HG03280 (cell line): Measurements from ENCODE around the gene ARMH4.

Experiments
- ATAC-seq: cut with Tn5 transposase; IDR thresholded peaks from one replicate; pipeline ENCODE4 v1.9.1; 2021; ENCODE audit warnings: mild to moderate bottlenecking, moderate library complexity; ENCODE audit not compliant: unreplicated experiment

ARMH4 gene

DNA sequence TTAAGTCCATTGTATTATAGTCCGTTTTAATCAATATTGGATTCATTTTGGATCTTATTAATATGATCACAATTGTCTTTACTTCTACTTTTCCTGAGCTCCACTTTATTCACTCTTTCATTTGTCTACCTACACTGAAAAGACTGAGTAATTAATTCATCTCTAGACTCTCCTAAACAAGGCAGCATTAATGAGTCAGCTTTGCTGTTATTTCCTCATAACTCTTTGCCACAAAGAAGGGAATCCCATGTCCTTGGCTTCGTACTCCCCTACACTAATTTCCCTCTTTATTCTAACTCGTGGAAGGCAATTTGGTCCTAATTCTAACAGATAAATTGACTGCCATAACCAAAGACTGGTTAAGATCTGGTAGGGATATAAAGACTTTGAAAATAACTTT is 91.9 kb downstream of the ARMH4 start:
- no peak for ATAC-seq

DNA sequence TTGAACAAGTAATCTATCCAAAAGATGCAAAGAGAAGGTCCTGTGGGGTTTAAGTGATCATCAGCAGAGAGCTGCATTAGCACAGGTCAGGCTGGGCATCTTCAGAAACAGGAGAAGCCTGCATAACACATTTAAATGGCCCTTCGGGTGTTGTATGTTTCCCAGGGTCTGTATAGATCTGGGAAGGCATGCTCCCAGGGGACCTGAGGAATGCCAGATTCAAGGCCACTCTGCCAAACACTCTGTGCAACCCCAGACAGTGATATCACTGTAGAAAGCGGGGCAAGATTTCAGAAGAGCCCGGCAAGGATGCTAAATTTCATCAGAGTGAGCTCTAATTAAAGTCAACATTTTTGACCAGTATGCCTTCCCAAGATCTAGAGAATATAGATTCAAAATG is 92.9 kb downstream of the ARMH4 start:
- ATAC-seq: no peak

DNA sequence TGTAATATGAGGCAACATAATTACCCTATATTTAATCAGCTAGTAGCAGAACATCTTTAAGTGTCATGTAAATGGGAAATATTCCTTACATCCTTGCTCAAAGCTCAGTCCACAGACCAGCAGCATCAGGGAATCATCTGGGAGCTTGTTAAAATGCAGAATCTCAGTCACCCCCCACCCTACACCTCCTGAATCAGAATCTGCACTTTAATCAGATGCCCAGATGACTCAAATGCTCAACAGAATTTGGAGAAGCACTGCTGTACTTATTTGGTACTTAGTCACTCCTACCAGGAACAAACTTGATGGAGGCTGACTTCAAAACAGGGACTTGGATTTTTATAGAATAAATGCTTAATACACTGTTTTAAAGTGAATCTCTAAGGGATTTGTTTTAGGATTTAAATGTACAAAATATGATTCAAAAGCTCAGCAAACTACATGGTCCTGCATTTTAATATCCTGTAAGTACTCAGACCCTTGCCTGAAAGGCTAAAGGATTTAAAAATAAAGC is 96.5 kb downstream of the ARMH4 start:
- no peak for ATAC-seq

DNA sequence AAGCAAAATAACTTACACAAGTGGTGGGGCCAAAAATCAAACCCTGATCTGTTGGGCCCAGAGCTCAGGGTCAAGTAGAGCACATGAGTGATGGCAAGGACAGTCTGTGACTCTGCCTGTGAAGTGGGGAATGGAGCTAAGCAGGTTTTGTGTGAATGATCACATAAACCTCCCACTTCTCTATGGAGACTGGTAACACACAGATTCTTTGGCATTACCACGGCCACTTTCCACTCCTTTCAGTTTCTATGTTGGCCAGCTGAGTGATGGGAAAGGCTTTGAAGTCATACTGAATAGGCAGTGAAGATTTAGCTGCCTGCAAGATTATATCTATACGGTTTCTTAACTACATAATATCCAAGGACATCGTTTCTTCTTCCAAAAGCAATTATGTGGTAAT is 97.9 kb downstream of the ARMH4 start:
- no peak for ATAC-seq

DNA sequence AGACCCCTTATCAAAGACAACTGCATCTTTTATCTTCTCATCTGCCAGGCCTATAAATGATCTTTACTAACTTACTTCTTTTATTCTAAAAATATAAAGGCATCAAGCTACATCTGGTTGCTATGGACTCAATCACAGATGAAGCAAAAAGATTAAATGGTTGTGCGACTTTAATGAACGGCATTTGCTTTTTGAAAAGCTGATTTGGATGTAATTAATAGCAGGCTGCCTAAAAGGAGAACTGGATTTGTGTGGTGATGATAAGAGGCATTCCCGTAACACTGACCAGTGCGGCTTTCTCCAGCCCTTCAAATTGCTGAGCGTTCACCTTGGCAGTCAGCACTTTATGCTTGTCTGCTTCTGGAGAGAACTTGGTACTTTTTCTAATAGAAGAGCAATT is 103.8 kb downstream of the ARMH4 start:
- no peak for ATAC-seq

DNA sequence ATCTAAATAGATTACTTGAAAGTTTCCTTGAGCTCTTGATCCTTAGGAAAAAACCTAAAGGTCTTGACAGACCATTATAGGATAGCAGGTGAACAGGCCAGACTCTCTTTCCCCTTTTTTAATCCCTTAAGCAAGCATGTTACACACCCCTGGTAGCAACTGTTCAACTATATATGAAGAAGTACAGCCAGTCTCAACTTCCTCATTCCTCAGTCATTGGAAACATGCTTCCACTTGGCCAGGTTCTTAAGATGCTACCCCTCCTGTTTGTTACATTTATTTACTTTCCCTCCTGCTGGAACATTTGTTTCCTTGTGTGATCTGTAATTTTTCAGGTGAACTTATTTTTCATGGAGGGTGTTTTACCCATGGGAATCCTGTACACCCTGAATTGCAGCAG is 124.1 kb downstream of the ARMH4 start:
- no peak for ATAC-seq

DNA sequence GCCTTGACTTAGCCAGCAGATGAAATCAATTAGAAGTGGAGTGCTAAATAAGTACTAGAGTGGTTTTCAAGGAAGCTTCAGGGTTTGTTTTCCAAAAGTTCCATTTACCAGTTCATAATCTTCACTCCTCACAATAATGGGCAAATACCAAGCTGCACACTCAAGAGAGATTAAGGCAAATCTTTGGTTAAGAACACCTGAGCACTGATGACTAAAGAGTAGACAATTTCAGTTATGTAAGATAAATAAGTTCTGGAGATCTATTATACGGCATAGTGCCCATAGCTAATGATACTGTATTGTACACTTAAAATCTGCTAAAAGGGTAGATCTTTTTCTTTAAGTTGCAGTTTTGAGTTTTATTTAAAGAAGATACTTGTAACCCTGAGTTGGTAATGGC is 125.0 kb downstream of the ARMH4 start:
- ATAC-seq: no peak

DNA sequence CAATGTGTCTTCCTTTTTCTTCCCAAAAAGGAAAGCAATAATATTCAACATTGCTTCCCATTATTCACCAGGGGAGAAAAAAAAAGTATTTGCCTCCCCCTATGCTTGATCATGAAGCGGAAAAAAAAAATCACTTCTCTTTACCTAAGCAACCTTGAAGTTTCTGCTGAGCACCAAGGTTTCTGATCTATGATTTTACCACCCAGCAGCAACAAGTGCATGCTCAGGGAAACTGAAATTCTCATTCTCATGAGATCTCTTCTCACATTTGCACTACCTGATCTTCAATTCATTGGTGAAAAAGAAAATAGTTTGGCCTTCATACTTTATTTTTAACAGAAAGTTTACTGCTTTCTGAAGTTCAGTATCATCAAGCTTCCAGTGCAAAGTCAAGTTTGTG is 125.8 kb downstream of the ARMH4 start:
- ATAC-seq: no peak

DNA sequence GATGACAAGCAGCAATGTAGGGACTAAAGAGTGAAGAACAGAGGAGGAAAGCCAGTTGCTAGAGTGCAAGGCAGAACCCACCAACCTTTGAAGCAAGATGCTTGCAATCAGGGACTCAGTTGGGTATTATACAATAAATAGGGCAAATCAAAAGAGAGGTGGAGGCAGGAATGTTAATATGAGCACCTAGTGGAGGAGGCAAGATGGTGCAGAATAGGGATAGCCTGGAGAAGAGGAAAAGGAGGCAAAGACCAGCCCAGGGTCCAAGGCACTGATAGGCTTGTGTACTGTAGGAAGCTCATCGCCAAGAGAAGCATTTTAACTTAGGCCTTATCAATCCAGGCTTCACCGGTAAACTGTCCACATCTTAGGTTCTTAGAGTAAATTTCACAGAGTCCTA is 137.2 kb downstream of the ARMH4 start:
- no peak for ATAC-seq

DNA sequence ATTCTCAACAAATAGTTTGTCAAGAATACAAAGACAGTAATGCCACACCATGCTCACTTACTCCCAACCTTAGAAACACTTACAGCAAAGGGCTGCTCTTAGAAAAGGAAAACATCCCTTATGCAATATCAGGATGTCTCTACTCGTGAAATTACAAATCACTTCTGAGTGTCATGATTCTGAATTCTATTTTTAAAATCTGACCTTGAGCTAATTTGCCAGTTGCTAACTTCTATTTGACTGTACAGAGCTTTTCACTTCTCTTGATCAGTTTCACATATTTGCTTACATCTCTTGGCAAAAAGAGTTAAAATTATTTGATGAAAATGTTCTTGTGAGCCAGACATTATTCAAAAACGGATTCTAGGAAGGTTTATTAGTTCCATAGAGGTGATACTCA is 149.4 kb downstream of the ARMH4 start:
- no peak for ATAC-seq

DNA sequence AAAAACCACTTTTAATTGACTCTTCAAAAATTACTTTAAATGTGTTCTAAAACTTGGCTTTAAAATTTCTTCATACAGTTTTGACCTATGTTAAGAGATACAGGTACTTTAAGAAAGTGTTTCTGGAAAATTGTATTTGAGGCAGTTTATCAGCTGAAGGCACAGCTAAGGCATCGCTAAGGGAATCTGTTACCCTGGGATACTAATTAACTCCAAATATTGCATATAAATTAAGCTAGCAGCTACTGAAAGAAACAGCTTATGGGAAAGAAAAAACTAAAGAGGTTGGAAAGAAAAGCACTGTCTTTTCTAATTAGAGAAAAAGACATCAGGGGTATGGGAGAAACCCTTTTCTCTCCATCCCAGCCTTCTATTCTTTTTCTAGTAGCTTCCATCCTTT is 152.0 kb downstream of the ARMH4 start:
- no peak for ATAC-seq

DNA sequence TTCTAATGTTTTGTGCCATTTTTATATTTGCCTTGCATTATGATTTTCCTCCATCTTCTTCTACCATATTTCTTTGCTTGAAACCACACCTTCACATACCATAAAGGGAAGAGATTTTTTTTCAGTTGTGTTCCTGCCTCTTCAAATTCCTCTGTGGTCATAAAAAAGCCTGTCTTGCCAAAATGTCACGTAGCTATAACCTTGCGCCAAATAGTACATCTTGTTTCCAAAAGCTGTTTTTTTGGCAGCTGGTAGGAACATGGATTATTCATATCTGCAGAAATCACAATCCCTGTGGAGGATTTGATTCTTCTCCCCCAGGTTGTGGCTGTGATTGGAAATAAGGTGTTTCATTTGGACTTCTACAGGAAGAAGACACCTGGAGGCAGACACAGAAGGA is 152.5 kb downstream of the ARMH4 start:
- ATAC-seq: no peak

DNA sequence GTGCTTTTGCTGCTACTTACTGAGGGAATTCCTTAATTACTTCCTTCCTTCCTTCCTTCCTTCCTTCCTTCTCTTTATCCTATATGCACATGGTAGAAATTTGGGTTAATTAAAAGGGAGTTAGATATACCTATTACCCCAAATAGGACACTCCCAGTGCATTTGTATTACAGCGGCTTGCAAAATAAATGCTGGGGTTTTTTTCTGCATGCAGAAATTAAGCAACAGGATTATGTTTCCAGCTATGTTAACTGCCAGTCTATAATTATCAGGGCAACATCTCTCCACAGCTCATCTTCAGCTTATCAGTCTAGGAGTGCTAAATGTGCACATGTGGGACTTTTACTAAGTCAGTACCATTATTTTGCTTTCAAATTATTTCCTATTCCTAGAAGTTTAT is 153.2 kb downstream of the ARMH4 start:
- ATAC-seq: no peak

DNA sequence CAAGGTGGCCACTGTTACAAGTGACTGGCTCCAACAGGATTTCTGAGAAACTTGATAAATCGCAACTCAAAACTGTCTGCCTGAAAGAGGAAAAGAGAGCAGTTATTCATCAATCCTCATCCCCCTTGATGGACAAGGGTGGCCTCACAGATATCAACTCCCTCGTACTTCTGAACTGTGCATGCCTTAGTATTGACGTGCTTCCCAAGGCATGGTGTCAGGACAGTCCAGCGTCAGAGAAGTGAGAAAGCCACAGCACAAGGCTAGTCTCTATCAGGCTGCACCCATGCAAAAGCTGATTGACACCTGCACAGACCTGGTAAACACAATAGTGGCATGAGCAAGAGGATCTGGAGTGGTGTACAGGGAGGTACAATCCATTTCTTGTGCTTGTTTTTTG is 160.7 kb downstream of the ARMH4 start:
- ATAC-seq: no peak

DNA sequence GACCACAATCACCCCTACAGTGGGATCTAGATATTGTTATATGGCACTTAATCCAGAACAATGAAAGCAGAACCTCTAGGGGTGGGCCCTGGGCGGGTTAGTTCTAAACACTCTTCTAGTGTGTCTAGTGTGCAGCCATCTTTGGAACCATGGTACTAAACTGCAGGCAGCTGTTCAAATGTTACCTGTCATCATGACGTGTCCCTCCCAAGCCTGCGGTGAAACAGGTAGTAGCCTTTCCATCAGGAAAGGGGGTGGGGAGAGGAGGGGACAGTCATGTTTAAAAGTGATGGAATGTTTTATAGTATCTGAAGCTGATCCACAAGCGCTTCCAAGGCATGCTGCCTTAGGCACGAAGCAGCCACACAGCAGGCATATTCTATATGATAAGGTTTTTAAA is 163.6 kb downstream of the ARMH4 start:
- no peak for ATAC-seq

DNA sequence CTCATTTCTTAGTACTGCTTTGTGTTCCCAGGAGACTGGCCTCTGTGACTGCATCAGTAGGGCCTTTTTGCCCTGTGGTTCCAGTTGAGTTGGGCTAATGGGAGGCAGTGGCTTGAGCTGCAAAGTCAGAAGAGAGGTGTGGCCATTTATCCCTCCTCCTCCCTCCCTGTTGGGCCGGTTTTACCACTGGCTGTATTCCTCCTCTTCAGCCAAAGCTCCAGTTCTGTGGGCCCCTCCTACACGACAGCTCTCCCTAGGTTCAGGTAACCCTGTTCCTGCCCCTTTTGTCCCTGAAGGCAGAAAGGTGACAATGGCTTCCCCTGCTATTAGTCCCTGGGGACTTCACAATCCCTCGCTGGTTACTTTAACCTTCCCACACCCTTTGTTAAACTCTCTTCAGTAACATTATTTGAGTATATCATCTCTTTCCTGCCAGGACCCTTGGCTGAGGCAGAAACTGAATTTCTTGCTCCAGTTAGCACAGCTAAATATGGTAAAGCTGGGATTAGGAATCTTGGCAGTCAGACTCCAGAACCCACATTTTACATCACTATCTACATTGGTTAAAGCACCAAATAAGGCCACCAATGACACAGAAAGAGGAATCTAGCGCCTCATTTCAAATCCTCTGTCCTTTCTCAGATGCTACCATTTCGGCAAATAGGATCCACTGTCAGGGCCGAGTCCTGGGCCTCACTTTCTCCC is 164.3 kb downstream of the ARMH4 start:
- ATAC-seq: no peak

DNA sequence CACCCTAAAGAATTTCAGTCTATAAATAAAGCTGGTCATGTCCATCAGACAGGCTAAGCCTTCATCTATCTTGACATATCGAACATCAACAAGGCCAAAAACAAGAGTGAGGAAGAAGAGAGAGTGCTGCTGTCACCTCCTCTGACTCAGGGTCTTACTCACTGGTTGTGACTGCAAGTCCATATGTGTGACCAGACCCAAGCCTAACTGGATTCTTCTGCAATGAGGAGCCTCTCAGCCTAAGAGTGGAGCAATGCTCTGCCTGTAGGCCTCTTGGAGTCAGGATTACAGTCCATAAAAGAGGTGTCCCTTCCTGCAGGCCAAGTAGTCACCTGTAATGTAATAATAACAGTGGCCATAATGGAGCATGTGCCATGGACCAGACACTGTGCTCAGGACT is 165.0 kb downstream of the ARMH4 start:
- no peak for ATAC-seq

DNA sequence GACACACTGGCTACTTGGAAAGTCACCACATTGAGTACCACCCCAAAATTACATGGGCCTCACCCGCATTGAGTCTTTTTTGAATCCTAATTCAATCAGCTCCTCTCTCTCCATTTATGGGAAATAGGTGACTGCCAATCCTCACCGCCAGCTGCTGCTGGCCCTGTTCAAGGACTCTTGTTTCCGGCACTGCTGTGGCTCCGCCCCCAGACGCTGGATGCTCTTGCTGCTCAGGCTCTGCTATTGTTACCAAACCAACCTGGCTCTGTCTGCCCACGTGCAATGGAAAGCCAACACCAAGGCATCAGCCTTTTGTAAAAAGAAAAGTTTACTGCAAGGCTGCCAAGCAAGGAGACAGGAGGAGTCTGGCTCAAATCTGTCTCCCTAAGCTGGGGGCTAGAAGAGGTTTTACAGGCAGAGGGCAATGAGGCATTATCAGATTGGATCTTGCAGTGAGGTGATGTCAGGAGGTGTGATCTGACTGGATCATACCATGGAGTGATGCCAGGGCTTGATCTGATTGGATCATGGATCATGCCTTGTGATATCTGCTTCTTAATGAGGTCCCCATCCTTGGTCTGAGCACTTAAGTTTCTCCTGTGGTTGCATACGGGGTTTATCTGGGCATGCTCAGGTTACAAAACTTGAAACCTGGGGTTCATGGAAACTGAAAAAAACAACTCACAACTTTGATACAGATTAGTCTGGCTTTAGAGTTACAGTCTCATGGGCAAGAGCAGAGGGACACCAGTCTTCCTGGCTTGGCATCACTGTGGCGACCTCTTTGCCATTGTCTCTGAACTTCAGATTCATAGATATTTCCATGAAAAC is 169.0 kb downstream of the ARMH4 start:
- ATAC-seq: no peak

DNA sequence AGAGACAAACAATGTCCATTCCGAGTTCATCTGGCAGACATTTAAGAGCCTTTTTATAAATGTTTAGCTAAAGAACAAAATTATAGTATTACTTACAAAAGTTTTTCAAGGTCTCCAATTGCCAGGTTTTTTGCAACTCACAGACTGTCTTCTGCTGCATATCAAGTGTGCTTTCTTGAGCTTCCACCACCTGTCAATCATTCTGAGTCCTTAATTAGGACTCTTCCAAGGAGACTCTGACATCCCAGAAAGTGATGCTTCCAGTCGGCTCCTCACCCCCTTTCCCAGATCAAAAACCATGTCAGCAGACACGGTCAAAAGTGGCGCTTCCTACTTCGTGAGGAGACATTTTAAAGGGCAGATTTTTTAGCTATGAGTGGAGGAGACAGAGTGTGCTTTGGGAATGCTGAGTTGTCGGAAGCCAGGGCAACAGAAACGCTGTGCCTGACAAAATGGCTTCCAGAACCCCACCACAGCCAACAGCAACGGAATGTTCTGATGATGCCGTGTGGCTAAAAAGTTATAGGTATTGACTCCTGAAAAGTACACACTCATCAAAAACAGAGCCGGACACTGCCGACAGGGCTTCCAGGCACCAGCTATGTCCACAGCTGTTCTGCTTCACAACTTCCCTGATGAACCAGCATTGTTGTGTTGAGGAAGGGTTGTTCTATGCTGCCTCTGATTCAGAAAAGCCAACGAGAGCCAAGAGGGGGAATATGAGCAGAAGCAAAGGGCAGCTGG is 170.0 kb downstream of the ARMH4 start:
- ATAC-seq: no peak

DNA sequence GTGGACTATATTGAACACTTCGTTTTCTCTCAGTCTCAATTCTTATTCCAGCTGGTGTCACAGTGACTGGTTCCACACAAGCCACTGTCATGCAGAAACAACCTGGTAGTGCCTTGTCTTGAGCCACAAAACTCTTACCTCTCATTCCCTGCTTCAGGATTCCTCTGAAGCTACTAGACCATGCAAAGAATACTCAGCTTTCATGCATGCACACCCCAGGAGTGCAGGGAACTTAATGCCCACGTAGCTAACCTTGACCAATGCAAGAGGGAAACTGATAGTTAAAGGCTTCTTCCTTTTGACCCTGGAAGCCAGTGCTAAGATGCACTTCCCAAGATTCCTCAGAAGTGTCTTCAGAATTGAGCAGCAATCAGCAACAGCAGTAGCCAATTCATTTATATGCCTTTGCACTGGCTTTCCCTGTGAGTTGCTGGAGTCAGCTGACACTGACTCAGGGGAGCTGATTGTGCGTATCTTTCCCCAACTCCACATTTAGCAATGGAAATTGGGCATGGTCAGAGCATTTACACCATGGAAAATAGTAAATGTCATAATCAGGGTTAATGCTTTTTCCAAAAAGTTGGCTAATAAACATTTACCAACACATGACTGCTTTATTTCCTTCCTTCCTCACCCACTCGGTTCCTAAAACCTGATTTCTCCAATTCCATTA is 172.5 kb downstream of the ARMH4 start:
- ATAC-seq: no peak

DNA sequence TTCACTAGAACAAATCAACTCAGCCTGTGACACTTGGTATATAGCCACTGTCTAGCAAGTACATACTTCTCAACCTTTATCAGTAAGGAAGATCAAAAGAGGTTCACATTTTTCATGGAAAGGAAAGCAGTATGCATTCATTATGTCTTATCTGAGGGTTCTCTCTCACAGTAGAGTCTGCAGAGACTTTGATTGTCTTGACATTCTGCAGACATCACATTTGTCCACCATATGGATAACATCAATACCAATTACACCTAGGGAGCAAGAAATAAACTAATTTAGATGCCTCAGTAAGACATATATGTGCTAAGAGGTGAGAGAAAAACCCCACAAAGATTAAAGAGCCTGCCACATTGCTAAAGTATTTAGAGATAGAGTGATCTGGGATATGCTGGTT is 175.3 kb downstream of the ARMH4 start:
- ATAC-seq: no peak
